GM19035 (cell line): ENCODE measurements around the gene SOWAHC.
"Not testable (repeated sequence)": the region's sequence is repeated elsewhere in the genome, so short reads cannot be mapped to it uniquely, and the experiment has no call there.

Experiments used
- ATAC-seq: cut with Tn5 transposase; IDR thresholded peaks from one replicate; pipeline ENCODE4 v1.9.1; 2021; ENCODE audit not compliant: unreplicated experiment

SOWAHC gene

GRCh38 chr2:109614715-109615636, 812 bp downstream of the SOWAHC start:
- no peak for ATAC-seq

- ATAC-seq: no peak
Measured at GRCh38 chr2:109615637-109616144, 1.5 kb downstream of the SOWAHC start.

GRCh38 chr2:109616184-109616583, 2.0 kb downstream of the SOWAHC start:
- no peak for ATAC-seq

GRCh38 chr2:109619032-109619615, 5.0 kb downstream of the SOWAHC start:
- no peak for ATAC-seq

GRCh38 chr2:109623297-109623696, 9.1 kb downstream of the SOWAHC start:
- no peak for ATAC-seq

- ATAC-seq: no peak
Measured at GRCh38 chr2:109623923-109624322, 9.8 kb downstream of the SOWAHC start.

- ATAC-seq: no peak
Measured at GRCh38 chr2:109624339-109624738, 10.2 kb downstream of the SOWAHC start.

- ATAC-seq: not testable (repeated sequence)
Measured at GRCh38 chr2:109628321-109628720, 14.2 kb downstream of the SOWAHC start.

GRCh38 chr2:109629867-109630266, 15.7 kb downstream of the SOWAHC start:
- no peak for ATAC-seq

GRCh38 chr2:109630441-109631430, 16.6 kb downstream of the SOWAHC start:
- ATAC-seq: no peak

GRCh38 chr2:109631741-109632140, 17.6 kb downstream of the SOWAHC start:
- no peak for ATAC-seq

- ATAC-seq: no peak
Measured at GRCh38 chr2:109632158-109632789, 18.1 kb downstream of the SOWAHC start.

- no peak for ATAC-seq
Measured at GRCh38 chr2:109633284-109633961, 19.3 kb downstream of the SOWAHC start.

GRCh38 chr2:109635426-109636304, 21.5 kb downstream of the SOWAHC start:
- no peak for ATAC-seq

GRCh38 chr2:109636317-109636716, 22.2 kb downstream of the SOWAHC start:
- no peak for ATAC-seq

- ATAC-seq: peak; percentile 75
Measured at GRCh38 chr2:109637749-109638570, 23.8 kb downstream of the SOWAHC start.

- no peak for ATAC-seq
Measured at GRCh38 chr2:109638795-109639194, 24.6 kb downstream of the SOWAHC start.

GRCh38 chr2:109640000-109640399, 25.8 kb downstream of the SOWAHC start:
- not testable (repeated sequence) for ATAC-seq
